ENCODE measurements around the gene RBM23. TPM values are rescaled to one million over a fixed set of nuclear protein-coding genes. Genes with fewer than 3 reads are reported as not detected.
A peak's percentile ranks its signal among the peaks of the same experiment; 100 is the strongest.

Gene RBM23
- polyA plus RNA-seq, 1 donor (not counting 4 experiments of a cell fraction or from before 2014, with no cell fraction given): 50.8 TPM

GRCh38 chr14:22900081-22900799 is 18.7 kb downstream of the RBM23 start:
- no peaks in the 10 kb centered on the region for H4K20me1 ChIP-seq (ENCODE audit: control insufficient read depth, extremely low read depth, insufficient read depth, low read length)
- H3K79me2 ChIP-seq (ENCODE audit: control insufficient read depth, insufficient read depth, low read length): no peaks in the 10 kb centered on the region
- H3K4me1 ChIP-seq (ENCODE audit: control insufficient read depth, extremely low read depth, insufficient read depth, low read length): peaks cover 14% of the 10 kb centered on the region
- no peak overlapping the region for H2AFZ ChIP-seq (ENCODE audit: control insufficient read depth, low read length)
- no peak overlapping the region for H3K27ac ChIP-seq (ENCODE audit: control insufficient read depth, insufficient read depth, low read length)
- dilution Hi-C loops (cut with MboI; ENCODE audit: extremely low pct_ligation_motif_present, low sequenced_read_pairs): no loop called here
- no peaks in the 10 kb centered on the region for H3K27me3 ChIP-seq (ENCODE audit: control insufficient read depth, extremely low read depth, insufficient read depth, low read length)
- FAIRE-seq (no peak), DNase-seq (ENCODE audit: low read depth, low spot score) (no peak)
- TF ChIP-seq CTCF (optimal IDR thresholded peaks at IDR 0.05 in 1 of 3, IDR thresholded peaks at IDR 0.05 in 1 of 3, conservative IDR thresholded peaks at IDR 0.05 in 1 of 3; ENCODE audit: extremely low read depth in 1 of 3, insufficient read depth in 2 of 3, low read length in 3 of 3) (peak; percentile 58 to 70 (median 64)), EZH2 (IDR thresholded peaks at IDR 0.05; ENCODE audit: low read length) (no peak)
- H3K4me2 ChIP-seq (ENCODE audit: control insufficient read depth, extremely low read depth, insufficient read depth, low read depth, low read length): no peak overlapping the region
- peaks cover 16 to 24% of the 10 kb centered on the region in 2 experiments for H3K36me3 ChIP-seq (ENCODE audit: control insufficient read depth in 2 of 2, extremely low read depth in 1 of 2, insufficient read depth in 2 of 2, low read length in 2 of 2)
- H3K9ac ChIP-seq (ENCODE audit: control insufficient read depth, extremely low read depth, insufficient read depth, low read length): no peak overlapping the region
- no peak overlapping the region for H3K4me3 ChIP-seq (ENCODE audit: control insufficient read depth in 2 of 3, extremely low read depth in 1 of 3, insufficient read depth in 2 of 3, low read depth in 1 of 3, low read length in 3 of 3)
- no peaks in the 10 kb centered on the region for H3K9me1 ChIP-seq (ENCODE audit: control insufficient read depth, extremely low read depth, insufficient read depth, low read length)
- no peaks in the 10 kb centered on the region for H3K9me3 ChIP-seq (ENCODE audit: control insufficient read depth, low read depth, low read length)

- TF ChIP-seq EZH2 (IDR thresholded peaks at IDR 0.05; ENCODE audit: low read length) (no peak), CTCF (optimal IDR thresholded peaks at IDR 0.05 in 1 of 3, IDR thresholded peaks at IDR 0.05 in 1 of 3, conservative IDR thresholded peaks at IDR 0.05 in 1 of 3; ENCODE audit: extremely low read depth in 1 of 3, insufficient read depth in 2 of 3, low read length in 3 of 3) (no peak)
- Histone ChIP-seq H3K9ac (ENCODE audit: control insufficient read depth, extremely low read depth, insufficient read depth, low read length) (no peak overlapping the region), H4K20me1 (ENCODE audit: control insufficient read depth, extremely low read depth, insufficient read depth, low read length) (no peaks in the 10 kb centered on the region), H3K27me3 (ENCODE audit: control insufficient read depth, extremely low read depth, insufficient read depth, low read length) (no peaks in the 10 kb centered on the region), H3K27ac (ENCODE audit: control insufficient read depth, insufficient read depth, low read length) (peak overlapping the region; percentile 28), H3K9me3 (ENCODE audit: control insufficient read depth, low read depth, low read length) (no peaks in the 10 kb centered on the region), H3K79me2 (ENCODE audit: control insufficient read depth, insufficient read depth, low read length) (no peaks in the 10 kb centered on the region), H2AFZ (ENCODE audit: control insufficient read depth, low read length) (no peak overlapping the region), H3K4me2 (ENCODE audit: control insufficient read depth, extremely low read depth, insufficient read depth, low read depth, low read length) (peak overlapping the region; percentile 7), H3K4me3 (ENCODE audit: control insufficient read depth in 2 of 3, extremely low read depth in 1 of 3, insufficient read depth in 2 of 3, low read depth in 1 of 3, low read length in 3 of 3) (no peak overlapping the region), H3K36me3 (ENCODE audit: control insufficient read depth in 2 of 2, extremely low read depth in 1 of 2, insufficient read depth in 2 of 2, low read length in 2 of 2) (peaks cover 12 to 17% of the 10 kb centered on the region in 2 experiments), H3K9me1 (ENCODE audit: control insufficient read depth, extremely low read depth, insufficient read depth, low read length) (no peaks in the 10 kb centered on the region), H3K4me1 (ENCODE audit: control insufficient read depth, extremely low read depth, insufficient read depth, low read length) (peaks cover 14% of the 10 kb centered on the region)
- FAIRE-seq (peak; percentile 76), DNase-seq (ENCODE audit: low read depth, low spot score) (no peak)
- dilution Hi-C loops (cut with MboI; ENCODE audit: extremely low pct_ligation_motif_present, low sequenced_read_pairs): no loop called here
Measured at GRCh38 chr14:22898302-22899090, 20.5 kb downstream of the RBM23 start.
